PC-3 (cell line): ENCODE results near the gene RPLP2. TPM values are rescaled to one million over a fixed set of nuclear protein-coding genes. Genes with fewer than 3 reads are reported as not detected.

Source experiments
- ATAC-seq: fragments of 200-7000 bp; cut with Tn5 transposase; 2 replicates; pipeline ENCODE4 v1.9.1; 2020; ENCODE audit warnings: mild to moderate bottlenecking, moderate library complexity
- BruUV-seq: library from RNA; stranded (reverse); fragments of 400-500 nt; replicated peaks from 2 replicates; lab custom pipeline; 2021; lab: Mats Ljungman, UMichigan
- CTCF ChIA-PET: fragments of 300-600 bp; sonication (Branson Sonifier 250); formaldehyde crosslinking; loops from one replicate; lab custom pipeline; 2022; ENCODE audit warnings: antibody characterized with exemption; lab: Charles Lee
- POLR2A ChIA-PET: fragments of 300-600 bp; sonication (Branson Sonifier 250); formaldehyde crosslinking; loops from one replicate; lab custom pipeline; 2022; ENCODE audit warnings: antibody characterized with exemption; ENCODE audit not compliant: unreplicated experiment; lab: Charles Lee
- DNase-seq: peaks from one replicate; pipeline ENCODE4 v3.0.0-alpha.2; 2015
- H2AFZ ChIP-seq: fragments of 300-600 bp; sonication (generic); 2 replicates; pipeline ENCODE4 v1.6.0; 2016; ENCODE audit warnings: antibody characterized with exemption, low read length
- H3F3A ChIP-seq: fragments of 300-600 bp; sonication (generic); one replicate; pipeline ENCODE4 v1.6.0; 2017; ENCODE audit warnings: antibody characterized with exemption, low read length, control low read depth, mild to moderate bottlenecking; ENCODE audit not compliant: unreplicated experiment
- H3K27ac ChIP-seq: fragments of 300-600 bp; sonication (generic); 2 replicates; pipeline ENCODE4 v1.5.1; 2016; ENCODE audit warnings: mild to moderate bottlenecking, low read length
- H3K27me3 ChIP-seq: fragments of 300-600 bp; sonication (generic); 2 replicates; pipeline ENCODE4 v1.6.1; 2016; ENCODE audit warnings: low read length, mixed read lengths
- H3K36me3 ChIP-seq: fragments of 300-600 bp; sonication (generic); 2 replicates; pipeline ENCODE4 v1.6.1; 2016; ENCODE audit warnings: low read depth, mixed run types, low read length, mixed read lengths
- H3K4me1 ChIP-seq: fragments of 300-600 bp; sonication (generic); 2 replicates; pipeline ENCODE4 v1.5.1; 2016; ENCODE audit warnings: low read length; ENCODE audit not compliant: insufficient read depth
- H3K4me2 ChIP-seq: fragments of 300-600 bp; sonication (generic); 2 replicates; pipeline ENCODE4 v1.6.0; 2016; ENCODE audit warnings: low read length
- H3K4me3 ChIP-seq: fragments of 300-600 bp; sonication (generic); 2 replicates; pipeline ENCODE4 v1.5.1; 2016; ENCODE audit warnings: mild to moderate bottlenecking, low read length, mixed read lengths
- H3K79me2 ChIP-seq: fragments of 300-600 bp; sonication (generic); 2 replicates; pipeline ENCODE4 v1.6.1; 2017; ENCODE audit warnings: low read length, mixed read lengths
- H3K9ac ChIP-seq: fragments of 300-600 bp; sonication (generic); 2 replicates; pipeline ENCODE4 v1.6.0; 2016; ENCODE audit warnings: mild to moderate bottlenecking, low read length
- H3K9me2 ChIP-seq: fragments of 300-600 bp; sonication (generic); replicated peaks from 2 replicates; pipeline ENCODE4 v1.6.1; 2016; ENCODE audit warnings: mixed run types, low read length, mixed read lengths
- H3K9me3 ChIP-seq: fragments of 300-600 bp; sonication (generic); 2 replicates; pipeline ENCODE4 v1.6.1; 2016; ENCODE audit warnings: low read length, mixed read lengths
- H4K20me1 ChIP-seq: fragments of 300-600 bp; sonication (generic); 2 replicates; pipeline ENCODE4 v1.6.1; 2016; ENCODE audit warnings: low read length, mixed read lengths
- CTCF ChIP-seq: fragments of 300-600 bp; sonication (generic); conservative IDR thresholded peaks from 2 replicates; pipeline ENCODE4 v1.5.1; 2017; ENCODE audit warnings: antibody characterized with exemption, low read depth, mild to moderate bottlenecking, low read length
- EZH2 ChIP-seq: fragments of 300-600 bp; sonication (generic); IDR thresholded peaks from one replicate; pipeline ENCODE4 v1.6.1; 2017; ENCODE audit warnings: antibody characterized with exemption, mild to moderate bottlenecking, low read length; ENCODE audit not compliant: unreplicated experiment
- EZH2phosphoT487 ChIP-seq: fragments of 300-600 bp; sonication (generic); IDR thresholded peaks from 2 replicates; pipeline ENCODE4 v1.6.1; 2018; ENCODE audit warnings: mild to moderate bottlenecking, antibody characterized with exemption, low read length, borderline replicate concordance
- intact Hi-C: fragments of 100-400 bp; cut with micrococcal nuclease; formaldehyde crosslinking; loops from 2 replicates; pipeline ENCODE4 v1.9.0; 2023
- total RNA-seq: library from RNA; depleted of rRNA; stranded (reverse); fragments of >200 nt; gene quantifications from 2 replicates; pipeline ENCODE4 v1.2.3, GENCODE V29; 2014

RPLP2 gene
- total RNA-seq, 1 experiment from 2014 or later, result 897 TPM

GRCh38 chr11:849951-850774 is 40.4 kb downstream of the RPLP2 start:
- H3K9me2 ChIP-seq, result no peaks in the 10 kb centered on the region
- TF ChIP-seq EZH2phosphoT487 (no peak), EZH2 (no peak), CTCF (no peak)
- no peak overlapping the region for H3K9ac ChIP-seq
- no peak overlapping the region for H2AFZ ChIP-seq
- POLR2A ChIA-PET, result no interaction called here
- intact Hi-C loops, result no loop called here
- CTCF ChIA-PET, result no interaction called here
- BruUV-seq, result no TSS peak
- no peak overlapping the region for H3K4me2 ChIP-seq
- no peak for ATAC-seq
- H3K36me3 ChIP-seq, result no peaks in the 10 kb centered on the region; the same call in 1 of the 2 replicates
- H3K4me1 ChIP-seq, result peaks cover 15% of the 10 kb centered on the region
- H3K27ac ChIP-seq, result no peak overlapping the region
- no peaks in the 10 kb centered on the region for H3K9me3 ChIP-seq
- no peak overlapping the region for H3K4me3 ChIP-seq
- no peaks in the 10 kb centered on the region for H3F3A ChIP-seq
- no peaks in the 10 kb centered on the region for H3K27me3 ChIP-seq
- DNase-seq, result no peak
- peaks cover 26% of the 10 kb centered on the region for H3K79me2 ChIP-seq
- H4K20me1 ChIP-seq, result no peaks in the 10 kb centered on the region; the same call in 1 of the 2 replicates

- no peaks in the 10 kb centered on the region for H3K9me3 ChIP-seq
- POLR2A ChIA-PET, result no interaction called here
- TF ChIP-seq CTCF, result peak; percentile 21; the same call in 1 of the 2 replicates
- no peak for TF ChIP-seq EZH2phosphoT487
- no peak for TF ChIP-seq EZH2
- no peak overlapping the region for H2AFZ ChIP-seq
- no peak overlapping the region for H3K9ac ChIP-seq
- CTCF ChIA-PET, result no interaction called here
- H3K79me2 ChIP-seq, result peaks cover 16% of the 10 kb centered on the region
- intact Hi-C loops, result no loop called here
- no peaks in the 10 kb centered on the region; the same call in 1 of the 2 replicates for H3K36me3 ChIP-seq
- DNase-seq, result no peak
- H3K27me3 ChIP-seq, result no peaks in the 10 kb centered on the region
- no peaks in the 10 kb centered on the region for H3K9me2 ChIP-seq
- no TSS peak for BruUV-seq
- H3K4me1 ChIP-seq, result peaks cover 6% of the 10 kb centered on the region; the same call in 1 of the 2 replicates
- no peak for ATAC-seq
- no peak overlapping the region for H3K4me2 ChIP-seq
- no peaks in the 10 kb centered on the region for H3F3A ChIP-seq
- H3K27ac ChIP-seq, result no peak overlapping the region
- no peaks in the 10 kb centered on the region; the same call in 1 of the 2 replicates for H4K20me1 ChIP-seq
- no peak overlapping the region for H3K4me3 ChIP-seq
These were observed 41.3 kb downstream of the RPLP2 start for GRCh38 chr11:850775-851763.
